HG03025 (cell line): ENCODE results near the gene PET100.

Experiments used
- ATAC-seq: cut with Tn5 transposase; IDR thresholded peaks from one replicate; pipeline ENCODE4 v1.9.1; 2021; ENCODE audit warnings: mild to moderate bottlenecking, moderate library complexity; ENCODE audit not compliant: unreplicated experiment, low FRiP score

PET100 gene

GRCh38 chr19:7611541-7612279 lies 17.9 kb upstream of the PET100 start:
- ATAC-seq, result no peak

- no peak for ATAC-seq
Observed at GRCh38 chr19:7612282-7613274, 17.0 kb upstream of the PET100 start.

GRCh38 chr19:7614859-7615741 lies 14.5 kb upstream of the PET100 start:
- no peak for ATAC-seq

GRCh38 chr19:7617172-7617571 lies 12.4 kb upstream of the PET100 start:
- no peak for ATAC-seq

- no peak for ATAC-seq
Observed at GRCh38 chr19:7617735-7618134, 11.9 kb upstream of the PET100 start.

- no peak for ATAC-seq
Observed at GRCh38 chr19:7618348-7618747, 11.2 kb upstream of the PET100 start.

GRCh38 chr19:7618771-7619510 lies 10.7 kb upstream of the PET100 start:
- no peak for ATAC-seq

GRCh38 chr19:7619671-7620441 lies 9.7 kb upstream of the PET100 start:
- no peak for ATAC-seq

- no peak for ATAC-seq
Observed at GRCh38 chr19:7620442-7621412, 8.9 kb upstream of the PET100 start.

- no peak for ATAC-seq
Observed at GRCh38 chr19:7622933-7623685, 6.5 kb upstream of the PET100 start.

GRCh38 chr19:7623725-7624603 lies 5.6 kb upstream of the PET100 start:
- ATAC-seq, result no peak

- no peak for ATAC-seq
Observed at GRCh38 chr19:7624810-7625209, 4.8 kb upstream of the PET100 start.

- no peak for ATAC-seq
Observed at GRCh38 chr19:7625763-7626372, 3.7 kb upstream of the PET100 start.

- ATAC-seq, result no peak
Observed at GRCh38 chr19:7627166-7627565, 2.4 kb upstream of the PET100 start.

- no peak for ATAC-seq
Observed at GRCh38 chr19:7628589-7629311, 843 bp upstream of the PET100 start.
